Keratinocyte (primary cell): ENCODE results near the gene ARID3A. TPM values are rescaled to one million over a fixed set of nuclear protein-coding genes. Genes with fewer than 3 reads are reported as not detected.

Experiments
- DNase-seq: peaks from one replicate; pipeline ENCODE4 v3.0.0-alpha.2; 2011; ENCODE audit warnings: low read depth, missing footprints, low spot score
- FAIRE-seq: peaks from 2 replicates; lab custom pipeline; 2011; peaks lifted over from hg19 to GRCh38; lab: Jason Lieb, UNC
- H2AFZ ChIP-seq: 2 replicates; pipeline ENCODE4 v1.6.0; 2012; ENCODE audit warnings: low read length, control low read depth, inconsistent platforms; ENCODE audit not compliant: control insufficient read depth
- H3K27ac ChIP-seq: 2 replicates; pipeline ENCODE4 v1.5.1; 2011; ENCODE audit warnings: low read length; ENCODE audit not compliant: control insufficient read depth, insufficient read depth
- H3K27me3 ChIP-seq: 3 replicates; pipeline ENCODE4 v1.6.0; 2011; ENCODE audit warnings: low read length; ENCODE audit not compliant: control insufficient read depth, insufficient read depth; ENCODE audit errors: extremely low read depth
- H3K36me3 ChIP-seq, 2 experiments: 2 replicates in 1 of 2; 3 replicates in 1 of 2; pipeline ENCODE4 v1.5.1; 2011; ENCODE audit warnings: low read length in 2 of 2, mild to moderate bottlenecking in 1 of 2; ENCODE audit not compliant: control insufficient read depth in 2 of 2, insufficient read depth in 2 of 2; ENCODE audit errors: extremely low read depth in 1 of 2
- H3K4me1 ChIP-seq: 3 replicates; pipeline ENCODE4 v1.5.1; 2011; ENCODE audit warnings: low read length; ENCODE audit not compliant: control insufficient read depth, insufficient read depth; ENCODE audit errors: extremely low read depth
- H3K4me2 ChIP-seq: 3 replicates; pipeline ENCODE4 v1.6.0; 2011; ENCODE audit warnings: low read depth, low read length; ENCODE audit not compliant: control insufficient read depth, insufficient read depth; ENCODE audit errors: extremely low read depth
- H3K4me3 ChIP-seq, 3 experiments: fragments of 200-600 bp in 1 of 3; sonication (generic) in 1 of 3; 2 replicates in 2 of 3; 3 replicates in 1 of 3; pipeline ENCODE4 v1.5.1; 2011 to 2016; ENCODE audit warnings: low read length in 3 of 3, mild to moderate bottlenecking in 3 of 3, control low read depth in 2 of 3, inconsistent platforms in 1 of 3, low read depth in 1 of 3, mixed read lengths in 1 of 3, mixed run types in 1 of 3, moderate library complexity in 1 of 3; ENCODE audit not compliant: control insufficient read depth in 2 of 3, insufficient read depth in 2 of 3; ENCODE audit errors: extremely low read depth in 1 of 3
- H3K79me2 ChIP-seq: 2 replicates; pipeline ENCODE4 v1.6.0; 2012; ENCODE audit warnings: low read length; ENCODE audit not compliant: control insufficient read depth, insufficient read depth
- H3K9ac ChIP-seq: 3 replicates; pipeline ENCODE4 v1.6.0; 2011; ENCODE audit warnings: low read length; ENCODE audit not compliant: control insufficient read depth, insufficient read depth; ENCODE audit errors: extremely low read depth
- H3K9me1 ChIP-seq: 3 replicates; pipeline ENCODE4 v1.6.0; 2011; ENCODE audit warnings: low read length; ENCODE audit not compliant: control insufficient read depth, insufficient read depth; ENCODE audit errors: extremely low read depth
- H3K9me3 ChIP-seq: 2 replicates; pipeline ENCODE4 v1.5.1; 2012; ENCODE audit warnings: low read depth, low read length; ENCODE audit not compliant: control insufficient read depth
- H4K20me1 ChIP-seq: 3 replicates; pipeline ENCODE4 v1.6.0; 2011; ENCODE audit warnings: low read length; ENCODE audit not compliant: control insufficient read depth, insufficient read depth; ENCODE audit errors: extremely low read depth
- CTCF ChIP-seq, 3 experiments: IDR thresholded peaks in 1 of 3; conservative IDR thresholded peaks in 1 of 3; optimal IDR thresholded peaks in 1 of 3; 2 replicates in 2 of 3; 3 replicates in 1 of 3; pipeline versions ENCODE3 to v1.5.1; 2011; ENCODE audit warnings: low read length in 3 of 3, mild to moderate bottlenecking in 3 of 3, moderate library complexity in 2 of 3, control low read depth in 1 of 3, inconsistent platforms in 1 of 3; ENCODE audit not compliant: insufficient read depth in 2 of 3; ENCODE audit errors: extremely low read depth in 1 of 3
- EZH2 ChIP-seq: IDR thresholded peaks from one replicate; pipeline ENCODE4 v1.6.1; 2012; ENCODE audit warnings: inconsistent platforms, mild to moderate bottlenecking, low read length, moderate library complexity
- dilution Hi-C: fragments of 300-500 bp; cut with MboI; formaldehyde crosslinking; loops from one replicate; pipeline ENCODE4 v1.7.0; 2020; ENCODE audit warnings: low sequenced_read_pairs; ENCODE audit not compliant: extremely low pct_ligation_motif_present
- polyA plus RNA-seq, 5 experiments: library from polyadenylated mRNA; depleted of rRNA in 3 of 5; stranded (reverse) in 3 of 5; stranded (forward) in 1 of 5; unstranded in 1 of 5; fragments of >200 nt; gene quantifications; 1 replicate in 1 of 5; 2 replicates in 3 of 5; 3 replicates in 1 of 5; pipeline versions ENCODE4 v1.2.1 to v1.2.3, GENCODE V29; 2011 to 2012; ENCODE audit warnings: missing spikeins in 2 of 5, low read depth in 1 of 5, low replicate concordance in 1 of 5

Gene ARID3A
- polyA plus RNA-seq, 1 donor (not counting 4 experiments of a cell fraction or from before 2014, with no cell fraction given): 2.6 TPM

- no peaks in the 10 kb centered on the region for H3K79me2 ChIP-seq
- peaks cover 0 to 4% of the 10 kb centered on the region in 2 experiments for H3K36me3 ChIP-seq
These were observed 12.5 kb downstream of the ARID3A start for GRCh38 chr19:938233-938923.

DNA sequence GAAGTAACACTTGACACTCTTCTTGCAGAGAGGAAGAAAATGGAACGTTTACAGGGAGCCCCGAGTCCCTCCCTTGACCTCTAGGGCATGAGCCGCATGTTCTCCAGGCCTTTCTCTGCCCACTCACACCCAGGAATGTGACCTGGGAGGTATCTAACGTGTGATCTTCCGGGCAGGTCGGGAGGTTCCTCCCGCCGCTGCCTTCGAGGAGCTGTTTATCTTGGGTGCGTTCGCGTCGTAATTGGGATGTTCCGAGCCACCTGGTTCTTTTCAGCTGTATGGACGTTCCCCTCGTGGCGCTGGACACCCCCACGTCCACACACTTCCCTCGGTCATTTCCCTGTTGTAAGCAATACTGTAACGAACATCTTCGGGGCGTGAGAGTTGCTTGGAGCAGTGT is 13.6 kb downstream of the ARID3A start:
- TF ChIP-seq EZH2: no peak
- no peaks in the 10 kb centered on the region for H3K79me2 ChIP-seq
- dilution Hi-C loops: no loop called here
- H3K9me3 ChIP-seq: no peaks in the 10 kb centered on the region
- H3K4me1 ChIP-seq: peaks cover 15% of the 10 kb centered on the region
- no peak overlapping the region for H3K4me2 ChIP-seq
- H3K36me3 ChIP-seq: peaks cover 0 to 4% of the 10 kb centered on the region in 2 experiments
- peaks cover 2% of the 10 kb centered on the region for H3K9me1 ChIP-seq
- peaks cover 6% of the 10 kb centered on the region for H4K20me1 ChIP-seq
- no peak overlapping the region for H3K4me3 ChIP-seq
- no peak for FAIRE-seq
- no peak for DNase-seq
- H2AFZ ChIP-seq: no peak overlapping the region
- peaks cover 3% of the 10 kb centered on the region for H3K27me3 ChIP-seq
- H3K9ac ChIP-seq: no peak overlapping the region
- no peak overlapping the region for H3K27ac ChIP-seq

More at GRCh38 chr19:938233-938923, 12.5 kb downstream of the ARID3A start:
- no peak overlapping the region for H3K4me3 ChIP-seq
- H3K9ac ChIP-seq: no peak overlapping the region
- dilution Hi-C loops: no loop called here
- no peak overlapping the region for H3K4me2 ChIP-seq
- no peaks in the 10 kb centered on the region for H3K27me3 ChIP-seq
- no peak overlapping the region for H3K27ac ChIP-seq
- FAIRE-seq (no peak), DNase-seq (no peak)
- H3K9me1 ChIP-seq: peaks cover 2% of the 10 kb centered on the region
- no peaks in the 10 kb centered on the region for H3K9me3 ChIP-seq
- TF ChIP-seq CTCF (optimal IDR thresholded peaks at IDR 0.05 in 1 of 3, IDR thresholded peaks at IDR 0.05 in 1 of 3, conservative IDR thresholded peaks at IDR 0.05 in 1 of 3; ENCODE audit: extremely low read depth in 1 of 3, insufficient read depth in 2 of 3, low read length in 3 of 3) (no peak), EZH2 (no peak)
- no peak overlapping the region for H2AFZ ChIP-seq
- H4K20me1 ChIP-seq: peaks cover 6% of the 10 kb centered on the region
- peaks cover 15% of the 10 kb centered on the region for H3K4me1 ChIP-seq
